Right ventricle myocardium inferior (tissue), 1 donor: ENCODE data around the gene SPCS2. TPM values are rescaled to one million over a fixed set of nuclear protein-coding genes. Genes with fewer than 3 reads are reported as not detected.

Experiments
- ATAC-seq: fragments of 200-7000 bp; cut with Tn5 transposase; one replicate; pipeline ENCODE4 v1.9.1; 2020; ENCODE audit warnings: mild to moderate bottlenecking, moderate library complexity
- DNase-seq: peaks from one replicate; pipeline ENCODE4 v3.0.0; 2021; ENCODE audit errors: missing footprints
- intact Hi-C: fragments of 100-400 bp; cut with DNase I; formaldehyde crosslinking; loops from one replicate; pipeline ENCODE4 v1.11.0; 2022
- total RNA-seq: library from RNA; stranded (reverse); fragmentation: NEBNext Ultra II Directional; extraction: Animal tissue kit (Norgen Biotek cat#: 25700); gene quantifications from one replicate; pipeline ENCODE4 v1.2.1, GENCODE V29; 2021
- donor health status: DM: no; HTN: yes; CAD: no; lungs with severe emphysema.

SPCS2 gene
- total RNA-seq, 1 donor from 2014 or later, result 108 TPM

DNA sequence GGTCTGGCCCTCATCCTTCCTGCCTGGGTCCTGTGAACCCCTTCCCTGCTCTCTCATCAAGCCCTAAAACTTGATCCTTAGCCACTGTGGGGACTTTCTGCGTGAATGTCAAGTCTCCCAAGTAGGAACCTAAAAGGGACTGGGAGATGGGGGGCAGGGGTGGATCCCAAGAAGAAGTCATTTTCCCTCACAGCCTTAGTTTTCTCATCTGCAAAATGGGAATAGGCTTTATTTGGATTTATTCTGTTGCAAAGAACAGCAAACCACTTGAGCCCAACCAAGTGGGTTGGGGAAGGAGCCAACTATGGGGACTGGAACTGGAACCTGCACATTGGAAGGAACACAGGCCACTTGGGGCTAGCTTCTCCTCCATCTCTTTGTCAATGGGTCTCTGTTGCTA lies 76.5 kb downstream of the SPCS2 start:
- ATAC-seq, result no peak
- no peak for DNase-seq
- intact Hi-C loops, result no loop called here

DNA sequence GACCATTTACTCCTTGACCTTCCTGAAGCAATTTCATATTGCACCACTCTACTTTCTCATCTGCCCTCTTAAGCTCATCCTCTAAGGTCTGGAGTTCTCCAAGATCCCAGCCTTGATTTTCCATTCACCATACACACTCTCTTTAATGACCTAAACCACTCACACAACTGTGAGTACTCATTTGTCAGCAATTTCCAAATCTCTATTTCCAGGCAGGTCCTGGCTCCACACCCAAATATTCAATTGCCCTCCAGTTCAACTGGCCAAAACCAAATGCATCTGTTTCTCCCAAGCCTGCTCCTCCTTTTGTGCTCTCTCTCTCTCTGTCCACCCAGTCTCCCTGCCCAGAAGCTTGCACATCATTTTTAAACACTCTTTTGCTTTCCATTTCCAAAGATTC lies 79.3 kb downstream of the SPCS2 start:
- intact Hi-C loops, result no loop called here

More for the DNA sequence above, 79.3 kb downstream of the SPCS2 start:
- DNase-seq (no peak), ATAC-seq (no peak)

Other genes with a start within 250 kb of the SPCS2 start
- gene CHRDL2, start 217.8 kb upstream of the SPCS2 start, total RNA-seq, result 34.3 TPM
- 10.4 TPM for gene RNF169, start 200.4 kb upstream of the SPCS2 start, total RNA-seq
- gene XRRA1, start 175 bp upstream of the SPCS2 start, total RNA-seq, result 6.6 TPM
- gene NEU3, start 39.7 kb downstream of the SPCS2 start, total RNA-seq, result 4.5 TPM
- not detected for gene OR2AT4, start 147.6 kb downstream of the SPCS2 start, total RNA-seq
- gene SLCO2B1, start 201.8 kb downstream of the SPCS2 start, total RNA-seq, result 33.4 TPM